IMR-90 (cell line): ENCODE results near the gene RBBP8. TPM values are rescaled to one million over a fixed set of nuclear protein-coding genes. Genes with fewer than 3 reads are reported as not detected.
"Not testable (repeated sequence)": the region's sequence is repeated elsewhere in the genome, so short reads cannot be mapped to it uniquely, and the experiment has no call there.

Source experiments
- ATAC-seq: fragments of 200-7000 bp; cut with Tn5 transposase; 2 replicates; pipeline ENCODE4 v1.9.1; 2020; ENCODE audit warnings: low read depth, mild to moderate bottlenecking, moderate library complexity
- BruUV-seq: library from RNA; stranded (reverse); fragments of 400-500 nt; replicated peaks from 2 replicates; lab custom pipeline; 2021; lab: Mats Ljungman, UMichigan
- CTCF ChIA-PET: fragments of 300-600 bp; formaldehyde crosslinking; extraction: SDS; loops from one replicate; lab custom pipeline; 2021; ENCODE audit warnings: antibody characterized with exemption; lab: Yijun Ruan, JAX
- POLR2A ChIA-PET: fragments of 300-600 bp; sonication (Branson Sonifier 250); formaldehyde crosslinking; loops from one replicate; lab custom pipeline; 2022; ENCODE audit warnings: antibody characterized with exemption; ENCODE audit not compliant: unreplicated experiment; lab: Charles Lee
- DNase-seq: peaks from one replicate; pipeline ENCODE4 v3.0.0; 2013
- H2AFZ ChIP-seq: replicated peaks from 2 replicates; pipeline ENCODE3; 2013; ENCODE audit warnings: low read length, mild to moderate bottlenecking; ENCODE audit not compliant: poor library complexity
- H2AK5ac ChIP-seq: 2 replicates; pipeline ENCODE4 v1.6.1; 2013; ENCODE audit warnings: low read depth, low read length, inconsistent platforms
- H2AK9ac ChIP-seq: replicated peaks from 2 replicates; pipeline ENCODE3; 2013; ENCODE audit warnings: mild to moderate bottlenecking, low read depth, low read length, moderate library complexity; ENCODE audit not compliant: poor library complexity
- H2BK120ac ChIP-seq: 2 replicates; pipeline ENCODE4 v1.6.1; 2013; ENCODE audit warnings: low read depth, low read length, inconsistent platforms
- H2BK15ac ChIP-seq: 3 replicates; pipeline ENCODE4 v1.6.1; 2013; ENCODE audit warnings: low read depth, low read length, inconsistent platforms
- H2BK20ac ChIP-seq: 2 replicates; pipeline ENCODE4 v1.6.1; 2013; ENCODE audit warnings: low read depth, mild to moderate bottlenecking, inconsistent platforms, low read length, moderate library complexity
- H2BK5ac ChIP-seq: 2 replicates; pipeline ENCODE4 v1.6.1; 2013; ENCODE audit warnings: mild to moderate bottlenecking, low read depth, low read length, inconsistent platforms; ENCODE audit not compliant: poor library complexity, severe bottlenecking
- H3K14ac ChIP-seq: replicated peaks from 2 replicates; pipeline ENCODE4 v1.6.1; 2013; ENCODE audit warnings: low read depth, low read length, inconsistent platforms
- H3K18ac ChIP-seq: 2 replicates; pipeline ENCODE4 v1.6.1; 2013; ENCODE audit warnings: low read depth, low read length, control low read depth
- H3K23ac ChIP-seq: 2 replicates; pipeline ENCODE4 v1.6.1; 2013; ENCODE audit warnings: low read depth, low read length, inconsistent platforms
- H3K27ac ChIP-seq: 2 replicates; pipeline ENCODE4 v1.5.1; 2013; ENCODE audit warnings: mild to moderate bottlenecking, control low read depth, low read length; ENCODE audit not compliant: insufficient read depth
- H3K27me3 ChIP-seq: 2 replicates; pipeline ENCODE4 v1.6.1; 2013; ENCODE audit warnings: low read length; ENCODE audit not compliant: control insufficient read depth, insufficient read depth
- H3K36me3 ChIP-seq: 2 replicates; pipeline ENCODE4 v1.6.1; 2013; ENCODE audit warnings: low read length, mixed read lengths; ENCODE audit not compliant: control insufficient read depth, insufficient read depth
- H3K4ac ChIP-seq: 2 replicates; pipeline ENCODE4 v1.6.1; 2013; ENCODE audit warnings: low read depth, low read length, inconsistent platforms
- H3K4me1 ChIP-seq: 2 replicates; pipeline ENCODE4 v1.6.1; 2013; ENCODE audit warnings: low read length, mixed read lengths; ENCODE audit not compliant: control insufficient read depth, insufficient read depth
- H3K4me2 ChIP-seq: 2 replicates; pipeline ENCODE4 v1.6.1; 2013; ENCODE audit warnings: low read depth, mild to moderate bottlenecking, control low read depth, low read length, moderate library complexity
- H3K4me3 ChIP-seq: 2 replicates; pipeline ENCODE4 v1.5.1; 2013; ENCODE audit warnings: low read depth, mild to moderate bottlenecking, control low read depth, low read length, moderate library complexity; ENCODE audit not compliant: insufficient read depth
- H3K56ac ChIP-seq: 2 replicates; pipeline ENCODE4 v1.6.1; 2013; ENCODE audit warnings: low read length, inconsistent platforms; ENCODE audit not compliant: insufficient read depth; ENCODE audit errors: extremely low read depth
- H3K79me1 ChIP-seq, 2 experiments: 2 replicates each; pipeline ENCODE4 v1.6.1; 2013; ENCODE audit warnings: low read length in 2 of 2, inconsistent platforms in 1 of 2, low read depth in 1 of 2
- H3K9ac ChIP-seq: 2 replicates; pipeline ENCODE4 v1.6.1; 2013; ENCODE audit warnings: low read depth, low read length, control low read depth
- H3K9me1 ChIP-seq: 2 replicates; pipeline ENCODE4 v1.6.1; 2013; ENCODE audit warnings: low read length, inconsistent platforms; ENCODE audit not compliant: insufficient read depth
- H3K9me3 ChIP-seq: 2 replicates; pipeline ENCODE4 v1.6.1; 2013; ENCODE audit warnings: low read length; ENCODE audit not compliant: control insufficient read depth, insufficient read depth
- H4K20me1 ChIP-seq: 2 replicates; pipeline ENCODE4 v1.6.1; 2013; ENCODE audit warnings: low read length, inconsistent platforms; ENCODE audit not compliant: insufficient read depth
- H4K5ac ChIP-seq: 2 replicates; pipeline ENCODE4 v1.6.1; 2013; ENCODE audit warnings: mild to moderate bottlenecking, low read depth, low read length, control low read depth
- H4K8ac ChIP-seq, 2 experiments: 2 replicates each; pipeline ENCODE4 v1.6.1; 2013; ENCODE audit warnings: low read depth in 2 of 2, low read length in 2 of 2, control low read depth in 1 of 2, inconsistent platforms in 1 of 2
- H4K91ac ChIP-seq: 2 replicates; pipeline ENCODE4 v1.6.1; 2013; ENCODE audit warnings: low read depth, low read length, inconsistent platforms; ENCODE audit not compliant: insufficient read depth
- CEBPB ChIP-seq: IDR thresholded peaks from 2 replicates; pipeline ENCODE4 v1.6.1; 2012; ENCODE audit warnings: low read depth, low read length, improper control_type of control experiment
- NFE2L2 ChIP-seq: fragments of 150-350 bp; IDR thresholded peaks from 2 replicates; pipeline ENCODE4 v1.6.1; 2016; ENCODE audit warnings: low read depth, mild to moderate bottlenecking, low read length
- WGBS, 2 experiments: methylation state at CpG; one replicate each; pipeline versions ENCODE4 v1.1.5 to v1.1.7; 2013; ENCODE audit warnings: missing lambda C conversion rate in 2 of 2; ENCODE audit not compliant: insufficient read length in 1 of 2; ENCODE audit errors: extremely low coverage in 2 of 2; 5-methylcytosine and 5-hydroxymethylcytosine counted together
- dilution Hi-C: fragments of 300-500 bp; cut with HindIII; formaldehyde crosslinking; loops from one replicate; pipeline ENCODE4 v1.14.3; 2018; ENCODE audit warnings: low sequenced_read_pairs; ENCODE audit not compliant: unreplicated experiment
- in situ Hi-C: fragments of 300-500 bp; cut with MboI; formaldehyde crosslinking; loops from 3 replicates; pipeline ENCODE4 v1.14.3; 2019; ENCODE audit warnings: low sequenced_read_pairs, inconsistent platforms, mixed read lengths
- intact Hi-C: fragments of 100-400 bp; cut with micrococcal nuclease; formaldehyde crosslinking; loops from 2 replicates; pipeline ENCODE4 v1.10.0; 2022
- polyA plus RNA-seq, 3 experiments: library from polyadenylated mRNA; depleted of rRNA; stranded (reverse); fragments of >200 nt; gene quantifications; 2 replicates each; pipeline ENCODE4 v1.2.3, GENCODE V29; 2012; ENCODE audit warnings: low replicate concordance in 1 of 3
- total RNA-seq: library from RNA; depleted of rRNA; stranded (reverse); fragments of >200 nt; gene quantifications from 2 replicates; pipeline ENCODE4 v1.2.3, GENCODE V29; 2012

The RBBP8 gene
- total and polyA plus RNA-seq, 2 of the 4 experiments (the other 2 are of a cell fraction): 12.0 to 21.1 TPM

DNA sequence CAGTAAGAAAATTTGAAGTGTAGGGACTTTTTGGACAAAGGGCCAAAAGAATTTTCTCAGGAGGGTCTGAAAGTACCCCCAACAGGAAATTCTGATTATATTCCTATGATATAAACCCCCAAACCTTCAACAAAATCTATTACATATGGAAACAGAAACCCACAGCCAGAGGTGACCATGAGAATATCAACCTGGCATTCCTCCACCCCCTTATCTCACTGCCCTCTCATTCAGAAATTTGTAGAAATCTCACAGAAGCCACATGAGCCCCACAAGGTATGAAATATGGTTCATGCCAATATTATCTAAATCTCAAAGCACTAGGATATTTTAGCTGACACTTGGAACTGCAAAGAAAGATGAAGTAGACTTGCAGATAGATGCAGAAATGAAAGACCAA is 31.0 kb upstream of the RBBP8 start:
- H3K4ac ChIP-seq: no peak overlapping the region
- H3K23ac ChIP-seq: no peak overlapping the region
- no peak overlapping the region for H2AK9ac ChIP-seq
- no peaks in the 10 kb centered on the region for H3K36me3 ChIP-seq
- no peak overlapping the region for H3K56ac ChIP-seq
- no peak overlapping the region for H2BK15ac ChIP-seq
- no peak for DNase-seq
- no peak for ATAC-seq
- no peaks in the 10 kb centered on the region for H3K79me1 ChIP-seq
- H2AK5ac ChIP-seq: no peak overlapping the region
- no peak overlapping the region for H2AFZ ChIP-seq
- no peak overlapping the region for H3K9ac ChIP-seq
- TF ChIP-seq NFE2L2 (no peak), CEBPB (no peak)
- H3K14ac ChIP-seq: no peak overlapping the region
- no peak overlapping the region for H3K27ac ChIP-seq
- H3K9me1 ChIP-seq: no peaks in the 10 kb centered on the region; the same call in 1 of the 2 replicates
- ChIA-PET CTCF (no interaction called here), POLR2A (no interaction called here)
- no TSS peak for BruUV-seq
- H3K18ac ChIP-seq: no peak overlapping the region
- no peaks in the 10 kb centered on the region for H3K9me3 ChIP-seq
- H3K4me2 ChIP-seq: no peak overlapping the region
- in situ Hi-C loops: no loop called here
- dilution Hi-C loops: no loop called here
- H4K91ac ChIP-seq: no peak overlapping the region
- no peak overlapping the region for H2BK20ac ChIP-seq
- intact Hi-C loops: no loop called here
- H2BK5ac ChIP-seq: no peak overlapping the region
- H3K4me3 ChIP-seq: no peak overlapping the region
- H4K20me1 ChIP-seq: no peaks in the 10 kb centered on the region
- no peak overlapping the region for H4K8ac ChIP-seq
- H4K5ac ChIP-seq: no peak overlapping the region
- H3K4me1 ChIP-seq: no peaks in the 10 kb centered on the region
- no peaks in the 10 kb centered on the region for H3K27me3 ChIP-seq
- no peak overlapping the region for H2BK120ac ChIP-seq

DNA sequence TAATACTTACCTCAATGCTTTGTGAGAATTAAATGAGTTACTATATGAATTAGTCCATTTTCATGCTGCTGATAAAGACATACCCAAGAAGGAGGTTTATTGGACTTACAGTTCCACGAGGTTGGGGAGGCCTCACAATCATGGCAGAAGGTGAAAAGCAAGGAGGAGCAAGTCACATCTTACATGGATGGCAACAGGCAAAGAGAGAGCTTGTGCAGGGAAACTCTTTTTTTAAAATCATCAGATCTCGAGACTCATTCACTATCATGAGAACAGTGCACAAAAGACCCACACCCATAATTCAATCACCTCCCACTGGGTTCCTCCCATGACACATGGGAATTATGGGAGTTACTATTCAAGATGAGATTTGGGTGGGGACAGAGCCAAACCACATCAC is 29.9 kb upstream of the RBBP8 start:
- H2BK5ac ChIP-seq, H4K8ac ChIP-seq, H2BK20ac ChIP-seq, H3K4ac ChIP-seq, H2BK120ac ChIP-seq, H3K4me3 ChIP-seq, CTCF ChIA-PET, ATAC-seq, H2AFZ ChIP-seq, H3K23ac ChIP-seq, H3K9me3 ChIP-seq, H3K4me1 ChIP-seq, POLR2A ChIA-PET, H4K91ac ChIP-seq, H3K36me3 ChIP-seq, DNase-seq, H3K27me3 ChIP-seq, in situ Hi-C loops, H3K9ac ChIP-seq, H2BK15ac ChIP-seq, H3K79me1 ChIP-seq, H4K5ac ChIP-seq, H2AK9ac ChIP-seq, H3K9me1 ChIP-seq, H3K14ac ChIP-seq, H3K56ac ChIP-seq, H2AK5ac ChIP-seq, H4K20me1 ChIP-seq, BruUV-seq, H3K4me2 ChIP-seq, intact Hi-C loops, H3K27ac ChIP-seq, dilution Hi-C loops, H3K18ac ChIP-seq: not testable (repeated sequence)
- 0% methylated on average over 1 of the region's 2 CpGs; no CpG with 5 or more reads in 1 of the 2 experiments for WGBS, 2 experiments
